ENCODE results near the gene SNX13. TPM values are rescaled to one million over a fixed set of nuclear protein-coding genes. Genes with fewer than 3 reads are reported as not detected.

Gene SNX13
- total and polyA plus RNA-seq, 9 of the 15 experiments (the other 6 are each of a cell fraction or from before 2014, with no cell fraction given), result 5.6 to 33.2 (median 25.4) TPM

DNA sequence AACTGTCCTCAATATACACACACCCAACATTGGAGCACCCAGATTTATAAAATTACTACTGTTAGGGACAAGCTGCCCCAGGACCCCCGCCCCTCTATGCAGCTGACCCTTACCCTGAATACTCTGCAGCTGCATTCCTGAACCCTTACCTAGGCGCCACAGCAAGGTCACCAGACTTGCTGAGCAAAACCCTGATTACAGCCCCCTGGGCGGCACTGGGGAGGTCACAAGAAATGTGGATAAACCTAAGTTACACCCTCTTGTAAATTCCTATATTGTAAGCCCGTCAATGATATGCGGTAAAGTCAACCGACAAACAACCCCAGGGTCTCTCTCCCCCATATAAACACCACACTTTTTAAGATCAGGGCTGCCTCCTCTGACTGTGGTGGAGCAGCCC lies 25.1 kb downstream of the SNX13 start:
- Histone ChIP-seq H3K36me3 (ENCODE audit: control insufficient read depth, insufficient read depth, low read length) (no peaks in the 10 kb centered on the region; the same call in 2 of the 3 replicates), H3K9me1 (ENCODE audit: control insufficient read depth, insufficient read depth, low read length) (no peaks in the 10 kb centered on the region), H3K4me1 (replicated peaks in 1 of 2; ENCODE audit: control insufficient read depth in 2 of 2, insufficient read depth in 2 of 2, low read length in 2 of 2) (no peaks in the 10 kb centered on the region), H3K9me3 (replicated peaks; ENCODE audit: control insufficient read depth, insufficient read depth, low read depth, low read length) (peaks cover 6% of the 10 kb centered on the region; the same call in 1 of the 2 replicates), H3K4me2 (ENCODE audit: insufficient read depth, low read length) (no peak overlapping the region), H3K9ac (ENCODE audit: insufficient read depth in 1 of 2, low read depth in 2 of 2, low read length in 2 of 2) (no peak overlapping the region), H3K27me3 (ENCODE audit: control insufficient read depth in 2 of 2, insufficient read depth in 2 of 2, low read length in 2 of 2) (no peaks in the 10 kb centered on the region), H3K4me3 (no peak overlapping the region), H3K79me2 (ENCODE audit: control insufficient read depth, insufficient read depth, low read length) (peaks cover 83% of the 10 kb centered on the region), H4K20me1 (replicated peaks; ENCODE audit: control insufficient read depth, insufficient read depth, low read length) (no peaks in the 10 kb centered on the region; the same call in 1 of the 2 replicates), H2AFZ (ENCODE audit: low read depth, low read length) (no peak overlapping the region), H3K27ac (ENCODE audit: extremely low read depth, low read depth, low read length) (no peak overlapping the region)
- intact Hi-C loops (cut with micrococcal nuclease), result no loop called here
- POLR2A ChIA-PET, result no interaction called here
- FAIRE-seq, result no peak
- WGBS (ENCODE audit: insufficient coverage, low coverage, missing lambda C conversion rate), result 91% methylated on average over 6 of the region's 6 CpGs
- in situ Hi-C loops (cut with MboI), result no loop called here
- no peak for DNase-seq (ENCODE audit: extremely low read depth in 1 of 4, low spot score in 3 of 4)
- no peak for ATAC-seq
- CTCF ChIA-PET (ENCODE audit: low intra/inter-chr PET ratio), result no interaction called here
- no TSS peak for BruUV-seq (replicated peaks)
- TF ChIP-seq ETS2 (tag; IDR thresholded peaks at IDR 0.05; ENCODE audit: borderline replicate concordance, poor library complexity, severe bottlenecking) (no peak), CBFA2T3 (IDR thresholded peaks at IDR 0.05) (no peak), PTRF (tag; IDR thresholded peaks at IDR 0.05) (no peak), NUFIP1 (IDR thresholded peaks at IDR 0.05; ENCODE audit: partially characterized antibody) (no peak), ZBTB17 (CRISPR knock-in tag; IDR thresholded peaks at IDR 0.05) (no peak), KAT8 (IDR thresholded peaks at IDR 0.05; ENCODE audit: low read depth) (no peak), SMARCB1 (IDR thresholded peaks at IDR 0.05; ENCODE audit: insufficient read length, low read depth) (no peak), XRCC3 (IDR thresholded peaks at IDR 0.05) (no peak), BRF1 (IDR thresholded peaks at IDR 0.05; ENCODE audit: borderline replicate concordance, extremely low read depth, insufficient read length) (no peak), CBX1 (IDR thresholded peaks at IDR 0.05; ENCODE audit: low read depth) (no peak), NFIC (IDR thresholded peaks at IDR 0.05) (no peak), PHTF2 (CRISPR knock-in tag; IDR thresholded peaks at IDR 0.05) (no peak), ZNF584 (CRISPR knock-in tag; IDR thresholded peaks at IDR 0.05; ENCODE audit: low read depth) (no peak)
- TF ChIP-seq, protein P1, sequence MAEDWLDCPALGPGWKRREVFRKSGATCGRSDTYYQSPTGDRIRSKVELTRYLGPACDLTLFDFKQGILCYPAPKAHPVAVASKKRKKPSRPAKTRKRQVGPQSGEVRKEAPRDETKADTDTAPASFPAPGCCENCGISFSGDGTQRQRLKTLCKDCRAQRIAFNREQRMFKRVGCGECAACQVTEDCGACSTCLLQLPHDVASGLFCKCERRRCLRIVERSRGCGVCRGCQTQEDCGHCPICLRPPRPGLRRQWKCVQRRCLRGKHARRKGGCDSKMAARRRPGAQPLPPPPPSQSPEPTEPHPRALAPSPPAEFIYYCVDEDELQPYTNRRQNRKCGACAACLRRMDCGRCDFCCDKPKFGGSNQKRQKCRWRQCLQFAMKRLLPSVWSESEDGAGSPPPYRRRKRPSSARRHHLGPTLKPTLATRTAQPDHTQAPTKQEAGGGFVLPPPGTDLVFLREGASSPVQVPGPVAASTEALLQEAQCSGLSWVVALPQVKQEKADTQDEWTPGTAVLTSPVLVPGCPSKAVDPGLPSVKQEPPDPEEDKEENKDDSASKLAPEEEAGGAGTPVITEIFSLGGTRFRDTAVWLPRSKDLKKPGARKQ (CRISPR knock-in tag; IDR thresholded peaks at IDR 0.05), result no peak
- TF ChIP-seq, protein P2, sequence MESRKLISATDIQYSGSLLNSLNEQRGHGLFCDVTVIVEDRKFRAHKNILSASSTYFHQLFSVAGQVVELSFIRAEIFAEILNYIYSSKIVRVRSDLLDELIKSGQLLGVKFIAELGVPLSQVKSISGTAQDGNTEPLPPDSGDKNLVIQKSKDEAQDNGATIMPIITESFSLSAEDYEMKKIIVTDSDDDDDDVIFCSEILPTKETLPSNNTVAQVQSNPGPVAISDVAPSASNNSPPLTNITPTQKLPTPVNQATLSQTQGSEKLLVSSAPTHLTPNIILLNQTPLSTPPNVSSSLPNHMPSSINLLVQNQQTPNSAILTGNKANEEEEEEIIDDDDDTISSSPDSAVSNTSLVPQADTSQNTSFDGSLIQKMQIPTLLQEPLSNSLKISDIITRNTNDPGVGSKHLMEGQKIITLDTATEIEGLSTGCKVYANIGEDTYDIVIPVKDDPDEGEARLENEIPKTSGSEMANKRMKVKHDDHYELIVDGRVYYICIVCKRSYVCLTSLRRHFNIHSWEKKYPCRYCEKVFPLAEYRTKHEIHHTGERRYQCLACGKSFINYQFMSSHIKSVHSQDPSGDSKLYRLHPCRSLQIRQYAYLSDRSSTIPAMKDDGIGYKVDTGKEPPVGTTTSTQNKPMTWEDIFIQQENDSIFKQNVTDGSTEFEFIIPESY (CRISPR knock-in tag; IDR thresholded peaks at IDR 0.05), result no peak

Measured in K562 (cell line).